GM21786 (cell line): Measurements from ENCODE around the gene SLC6A17.

Source experiments
- ATAC-seq: cut with Tn5 transposase; IDR thresholded peaks from one replicate; pipeline ENCODE4 v1.9.1; 2021; ENCODE audit not compliant: unreplicated experiment

Gene SLC6A17

GRCh38 chr1:110173466-110174105 lies 23.3 kb downstream of the SLC6A17 start:
- no peak for ATAC-seq

GRCh38 chr1:110174961-110175360 lies 24.7 kb downstream of the SLC6A17 start:
- no peak for ATAC-seq

GRCh38 chr1:110176299-110176956 lies 26.1 kb downstream of the SLC6A17 start:
- no peak for ATAC-seq

GRCh38 chr1:110177775-110178174 lies 27.5 kb downstream of the SLC6A17 start:
- no peak for ATAC-seq

- no peak for ATAC-seq
These were observed 33.4 kb downstream of the SLC6A17 start for GRCh38 chr1:110183642-110184167.

- ATAC-seq, result no peak
These were observed 34.2 kb downstream of the SLC6A17 start for GRCh38 chr1:110184446-110184845.

GRCh38 chr1:110185181-110185580 lies 34.9 kb downstream of the SLC6A17 start:
- no peak for ATAC-seq

GRCh38 chr1:110186558-110186957 lies 36.3 kb downstream of the SLC6A17 start:
- no peak for ATAC-seq

- ATAC-seq, result no peak
These were observed 37.0 kb downstream of the SLC6A17 start for GRCh38 chr1:110187139-110187890.

GRCh38 chr1:110188035-110188618 lies 37.8 kb downstream of the SLC6A17 start:
- no peak for ATAC-seq

GRCh38 chr1:110189181-110189580 lies 38.9 kb downstream of the SLC6A17 start:
- ATAC-seq, result no peak

GRCh38 chr1:110190282-110190929 lies 40.1 kb downstream of the SLC6A17 start:
- no peak for ATAC-seq

GRCh38 chr1:110192541-110192940 lies 42.2 kb downstream of the SLC6A17 start:
- no peak for ATAC-seq

GRCh38 chr1:110195196-110195595 lies 44.9 kb downstream of the SLC6A17 start:
- no peak for ATAC-seq

- no peak for ATAC-seq
These were observed 46.8 kb downstream of the SLC6A17 start for GRCh38 chr1:110196917-110197765.

- ATAC-seq, result no peak
These were observed 47.8 kb downstream of the SLC6A17 start for GRCh38 chr1:110197905-110198629.

GRCh38 chr1:110198746-110199145 lies 48.5 kb downstream of the SLC6A17 start:
- no peak for ATAC-seq

- ATAC-seq, result no peak
These were observed 49.9 kb downstream of the SLC6A17 start for GRCh38 chr1:110200190-110200589.

GRCh38 chr1:110200666-110201065 lies 50.4 kb downstream of the SLC6A17 start:
- no peak for ATAC-seq
